H9 (cell line): ENCODE data around the gene WDR81. TPM values are rescaled to one million over a fixed set of nuclear protein-coding genes. Genes with fewer than 3 reads are reported as not detected.

Experiments used
- DNase-seq: peaks from one replicate; pipeline ENCODE4 v3.0.0-alpha.2; 2017
- H2AFZ ChIP-seq: one replicate; pipeline ENCODE4 v1.6.1; 2013; ENCODE audit warnings: mild to moderate bottlenecking, low read length, control low read depth, moderate library complexity
- H2AK5ac ChIP-seq: 2 replicates; pipeline ENCODE4 v1.6.1; 2013; ENCODE audit warnings: low read length, control low read depth, mixed read lengths; ENCODE audit not compliant: insufficient read length
- H2BK120ac ChIP-seq: one replicate; pipeline ENCODE4 v1.6.1; 2013; ENCODE audit warnings: low read depth, mild to moderate bottlenecking, low read length, control low read depth, inconsistent platforms; ENCODE audit not compliant: poor library complexity, severe bottlenecking
- H2BK12ac ChIP-seq: 2 replicates; pipeline ENCODE4 v1.6.1; 2013; ENCODE audit warnings: low read length, control low read depth, mixed read lengths, low read depth; ENCODE audit not compliant: insufficient read length
- H2BK15ac ChIP-seq: 2 replicates; pipeline ENCODE4 v1.6.1; 2013; ENCODE audit warnings: low read depth, low read length, control low read depth
- H2BK20ac ChIP-seq: one replicate; pipeline ENCODE4 v1.6.1; 2013; ENCODE audit warnings: low read depth, mild to moderate bottlenecking, low read length, control low read depth, inconsistent platforms; ENCODE audit not compliant: poor library complexity, severe bottlenecking
- H2BK5ac ChIP-seq: 2 replicates; pipeline ENCODE4 v1.6.1; 2013; ENCODE audit warnings: low read length, control low read depth, mixed read lengths; ENCODE audit not compliant: insufficient read length
- H3K14ac ChIP-seq: 2 replicates; pipeline ENCODE4 v1.6.1; 2013; ENCODE audit warnings: low read length, control low read depth; ENCODE audit not compliant: insufficient read depth
- H3K18ac ChIP-seq: 2 replicates; pipeline ENCODE4 v1.6.1; 2013; ENCODE audit warnings: low read depth, mild to moderate bottlenecking, mixed read lengths, low read length, control low read depth; ENCODE audit not compliant: insufficient read length
- H3K23ac ChIP-seq: 2 replicates; pipeline ENCODE4 v1.6.1; 2013; ENCODE audit warnings: low read length, control low read depth, mixed read lengths, low read depth; ENCODE audit not compliant: insufficient read length
- H3K23me2 ChIP-seq: 2 replicates; pipeline ENCODE4 v1.6.1; 2013; ENCODE audit warnings: low read depth, mild to moderate bottlenecking, mixed read lengths, low read length, control low read depth; ENCODE audit not compliant: insufficient read length, poor library complexity, severe bottlenecking
- H3K27ac ChIP-seq: 2 replicates; pipeline ENCODE4 v1.5.1; 2013; ENCODE audit warnings: low read length, control low read depth, mixed read lengths, low read depth; ENCODE audit not compliant: insufficient read length
- H3K27me3 ChIP-seq: 2 replicates; pipeline ENCODE4 v1.6.1; 2013; ENCODE audit warnings: low read length, control low read depth, inconsistent platforms; ENCODE audit not compliant: insufficient read depth
- H3K4ac ChIP-seq: 2 replicates; pipeline ENCODE4 v1.6.1; 2013; ENCODE audit warnings: low read depth, mild to moderate bottlenecking, control low read depth, inconsistent platforms, low read length, moderate library complexity
- H3K4me1 ChIP-seq: 2 replicates; pipeline ENCODE4 v1.6.1; 2013; ENCODE audit warnings: low read length, control low read depth, inconsistent platforms; ENCODE audit not compliant: insufficient read depth
- H3K4me2 ChIP-seq: 2 replicates; pipeline ENCODE4 v1.6.1; 2013; ENCODE audit warnings: low read length, control low read depth, mixed read lengths; ENCODE audit not compliant: insufficient read length, insufficient read depth
- H3K56ac ChIP-seq: 2 replicates; pipeline ENCODE4 v1.6.1; 2013; ENCODE audit warnings: low read depth, mild to moderate bottlenecking, mixed read lengths, low read length, control low read depth; ENCODE audit not compliant: insufficient read length
- H3K79me1 ChIP-seq: 2 replicates; pipeline ENCODE4 v1.6.1; 2013; ENCODE audit warnings: low read depth, mild to moderate bottlenecking, moderate library complexity, low read length, control low read depth, inconsistent platforms; ENCODE audit not compliant: insufficient read depth, poor library complexity, severe bottlenecking
- H3K79me2 ChIP-seq: 2 replicates; pipeline ENCODE4 v1.6.1; 2013; ENCODE audit warnings: low read length, control low read depth, inconsistent platforms; ENCODE audit not compliant: insufficient read depth
- H3K9ac ChIP-seq: 2 replicates; pipeline ENCODE4 v1.6.1; 2013; ENCODE audit warnings: low read length, control low read depth, mixed read lengths; ENCODE audit not compliant: insufficient read length; ENCODE audit errors: extremely low read depth
- H3K9me3 ChIP-seq: one replicate; pipeline ENCODE4 v1.6.1; 2013; ENCODE audit warnings: low read depth, low read length, inconsistent platforms; ENCODE audit not compliant: control insufficient read depth
- H3T11ph ChIP-seq: one replicate; pipeline ENCODE4 v1.6.1; 2013; ENCODE audit warnings: mild to moderate bottlenecking, low read length, control low read depth, inconsistent platforms
- H4K20me1 ChIP-seq: one replicate; pipeline ENCODE4 v1.6.1; 2013; ENCODE audit not compliant: control insufficient read depth, insufficient read length, insufficient read depth
- H4K5ac ChIP-seq: 2 replicates; pipeline ENCODE4 v1.6.1; 2013; ENCODE audit warnings: low read depth, mild to moderate bottlenecking, mixed read lengths, low read length, control low read depth; ENCODE audit not compliant: insufficient read length
- H4K8ac ChIP-seq: replicated peaks from 2 replicates; pipeline ENCODE4 v1.6.1; 2013; ENCODE audit warnings: low read length, control low read depth, mixed read lengths, low read depth; ENCODE audit not compliant: insufficient read length
- H4K91ac ChIP-seq: 2 replicates; pipeline ENCODE4 v1.6.1; 2013; ENCODE audit warnings: low read depth, mild to moderate bottlenecking, moderate library complexity, mixed read lengths, low read length, control low read depth; ENCODE audit not compliant: insufficient read length
- H3K27ac Mint-ChIP-seq, 3 experiments: 2 replicates in 2 of 3; 3 replicates in 1 of 3; pipeline ENCODE4 v1.8.0; 2020 to 2021; ENCODE audit warnings: mixed read lengths in 3 of 3, mild to moderate bottlenecking in 1 of 3, moderate library complexity in 1 of 3
- H3K27me3 Mint-ChIP-seq: 2 replicates; pipeline ENCODE4 v1.8.0; 2021; ENCODE audit warnings: low read depth, mild to moderate bottlenecking, moderate library complexity, mixed read lengths
- H3K36me3 Mint-ChIP-seq, 3 experiments: 2 replicates in 2 of 3; 3 replicates in 1 of 3; pipeline ENCODE4 v1.8.0; 2020 to 2021; ENCODE audit warnings: low read depth in 3 of 3, mixed read lengths in 3 of 3; ENCODE audit not compliant: insufficient read depth in 1 of 3
- H3K4me1 Mint-ChIP-seq, 2 experiments: 2 replicates each; pipeline ENCODE4 v1.8.0; 2020; ENCODE audit warnings: mixed read lengths in 2 of 2
- H3K4me3 Mint-ChIP-seq, 2 experiments: 2 replicates in 1 of 2; 3 replicates in 1 of 2; pipeline ENCODE4 v1.8.0; 2020 to 2021; ENCODE audit warnings: mild to moderate bottlenecking in 2 of 2, mixed read lengths in 2 of 2, moderate library complexity in 1 of 2
- H3K9me3 Mint-ChIP-seq, 2 experiments: 2 replicates in 1 of 2; 3 replicates in 1 of 2; pipeline ENCODE4 v1.8.0; 2020; ENCODE audit warnings: mild to moderate bottlenecking in 2 of 2, mixed read lengths in 2 of 2, moderate library complexity in 1 of 2
- WGBS: extraction: QIAGEN DNeasy Blood & Tissue Kit; methylation state at CpG from one replicate; pipeline ENCODE4 v1.1.7; 2013; ENCODE audit warnings: missing lambda C conversion rate, low lambda C conversion rate, mixed read lengths; ENCODE audit not compliant: insufficient read length; ENCODE audit errors: extremely low coverage; 5-methylcytosine and 5-hydroxymethylcytosine counted together
- total RNA-seq: library from RNA; stranded (reverse); gene quantifications from 2 replicates; pipeline ENCODE4 v1.2.1, GENCODE V29; 2021
- TF ChIP-seq, protein P1 (sequence below): fragments of 200-600 bp; sonication (generic); conservative IDR thresholded peaks from 3 replicates; pipeline ENCODE4 v1.8.0; 2021; ENCODE audit warnings: antibody characterized with exemption, mild to moderate bottlenecking

Gene WDR81
- total RNA-seq, 1 experiment from 2014 or later = 20.2 TPM

DNA sequence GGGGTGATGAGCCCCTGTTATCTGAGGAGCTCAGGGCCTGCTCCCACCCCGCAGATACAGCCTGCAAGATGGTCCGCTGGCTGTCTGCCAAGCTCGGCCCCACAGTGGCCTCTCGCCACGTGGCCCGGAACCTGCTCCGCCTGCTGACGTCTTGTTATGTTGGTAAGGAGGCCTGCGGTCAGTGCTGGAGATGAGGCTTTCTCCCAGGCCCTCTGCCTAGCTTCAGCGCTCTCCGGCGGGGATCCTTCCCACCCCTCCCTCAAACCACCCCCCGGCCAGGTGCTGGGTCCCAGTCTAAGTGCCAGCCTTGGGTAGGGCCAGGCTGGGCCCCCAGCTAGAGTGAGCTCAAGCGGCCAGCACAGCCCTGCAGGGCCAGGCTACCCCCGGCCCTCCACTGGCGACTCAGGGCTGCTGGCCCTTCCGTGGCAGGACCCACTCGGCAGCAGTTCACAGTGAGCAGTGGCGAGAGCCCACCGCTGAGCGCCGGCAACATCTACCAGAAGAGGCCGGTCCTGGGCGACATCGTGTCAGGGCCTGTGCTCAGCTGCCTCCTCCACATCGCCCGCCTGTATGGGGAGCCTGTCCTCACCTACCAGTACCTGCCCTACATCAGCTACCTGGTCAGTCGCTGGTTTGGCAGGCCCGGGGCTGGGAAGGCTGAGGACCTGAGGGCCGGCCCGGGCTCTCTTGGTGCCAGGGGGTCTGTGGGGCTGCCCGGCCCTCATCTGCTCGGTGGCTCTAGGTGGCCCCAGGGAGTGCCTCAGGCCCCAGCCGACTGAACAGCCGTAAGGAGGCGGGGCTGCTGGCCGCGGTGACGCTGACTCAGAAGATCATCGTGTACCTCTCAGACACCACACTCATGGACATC lies 6.1 kb downstream of the WDR81 start:
- H2BK15ac ChIP-seq = no peak overlapping the region; the same call in 1 of the 2 replicates
- peaks cover 0 to 1% of the 10 kb centered on the region in 2 experiments; a peak in 1 of 4 replicates for H3K4me1 Mint-ChIP-seq
- WGBS = no CpG with 5 or more reads among the region's 40 CpGs
- no peaks in the 10 kb centered on the region for H3K79me2 ChIP-seq
- no peaks in the 10 kb centered on the region for H4K20me1 ChIP-seq
- H2BK20ac ChIP-seq = no peak overlapping the region
- H2BK12ac ChIP-seq = no peak overlapping the region
- H3K23me2 ChIP-seq = no peaks in the 10 kb centered on the region
- no peak overlapping the region for H3K4ac ChIP-seq
- no peaks in the 10 kb centered on the region for H3K27me3 ChIP-seq
- no peak overlapping the region for H2BK5ac ChIP-seq
- H3K79me1 ChIP-seq = no peaks in the 10 kb centered on the region
- no peak for DNase-seq
- no peak overlapping the region for H3K4me3 Mint-ChIP-seq
- no peak overlapping the region for H3K27ac Mint-ChIP-seq
- no peak overlapping the region for H2AFZ ChIP-seq
- H3K36me3 Mint-ChIP-seq = peaks cover 0 to 12% (median 0%) of the 10 kb centered on the region in 3 experiments; a peak in 4 of 7 replicates
- no peak overlapping the region for H3K23ac ChIP-seq
- no peaks in the 10 kb centered on the region for H3K9me3 ChIP-seq
- TF ChIP-seq, protein P1, sequence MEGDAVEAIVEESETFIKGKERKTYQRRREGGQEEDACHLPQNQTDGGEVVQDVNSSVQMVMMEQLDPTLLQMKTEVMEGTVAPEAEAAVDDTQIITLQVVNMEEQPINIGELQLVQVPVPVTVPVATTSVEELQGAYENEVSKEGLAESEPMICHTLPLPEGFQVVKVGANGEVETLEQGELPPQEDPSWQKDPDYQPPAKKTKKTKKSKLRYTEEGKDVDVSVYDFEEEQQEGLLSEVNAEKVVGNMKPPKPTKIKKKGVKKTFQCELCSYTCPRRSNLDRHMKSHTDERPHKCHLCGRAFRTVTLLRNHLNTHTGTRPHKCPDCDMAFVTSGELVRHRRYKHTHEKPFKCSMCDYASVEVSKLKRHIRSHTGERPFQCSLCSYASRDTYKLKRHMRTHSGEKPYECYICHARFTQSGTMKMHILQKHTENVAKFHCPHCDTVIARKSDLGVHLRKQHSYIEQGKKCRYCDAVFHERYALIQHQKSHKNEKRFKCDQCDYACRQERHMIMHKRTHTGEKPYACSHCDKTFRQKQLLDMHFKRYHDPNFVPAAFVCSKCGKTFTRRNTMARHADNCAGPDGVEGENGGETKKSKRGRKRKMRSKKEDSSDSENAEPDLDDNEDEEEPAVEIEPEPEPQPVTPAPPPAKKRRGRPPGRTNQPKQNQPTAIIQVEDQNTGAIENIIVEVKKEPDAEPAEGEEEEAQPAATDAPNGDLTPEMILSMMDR = no peak
- no peak overlapping the region for H4K8ac ChIP-seq
- no peaks in the 10 kb centered on the region; a peak in 1 of 5 replicates for H3K9me3 Mint-ChIP-seq
- H3K18ac ChIP-seq = no peak overlapping the region
- H3K14ac ChIP-seq = no peak overlapping the region; the same call in 1 of the 2 replicates
- no peak overlapping the region for H4K91ac ChIP-seq
- H3K4me1 ChIP-seq = no peaks in the 10 kb centered on the region
- no peak overlapping the region for H2AK5ac ChIP-seq
- H3K56ac ChIP-seq = no peak overlapping the region
- H3K9ac ChIP-seq = no peak overlapping the region
- H3K27me3 Mint-ChIP-seq = no peaks in the 10 kb centered on the region
- H3T11ph ChIP-seq = no peak overlapping the region
- H3K4me2 ChIP-seq = no peak overlapping the region
- no peak overlapping the region for H2BK120ac ChIP-seq
- H3K27ac ChIP-seq = no peak overlapping the region
- H4K5ac ChIP-seq = no peak overlapping the region
